Hematopoietic multipotent progenitor cell treated with erythropoietin and hydrocortisone succinate and interleukin-3 and kit ligand, for 8 days (in vitro differentiated cells): ENCODE measurements around the gene PAFAH1B1.
"Not testable (repeated sequence)": the region's sequence is repeated elsewhere in the genome, so short reads cannot be mapped to it uniquely, and the experiment has no call there.

ENCODE experiments used
- DNase-seq: peaks from one replicate; pipeline ENCODE4 v3.0.0-alpha.2; 2015

The PAFAH1B1 gene

GRCh38 chr17:2636169-2636930 is 42.9 kb downstream of the PAFAH1B1 start:
- DNase-seq = peak; percentile 39

DNA sequence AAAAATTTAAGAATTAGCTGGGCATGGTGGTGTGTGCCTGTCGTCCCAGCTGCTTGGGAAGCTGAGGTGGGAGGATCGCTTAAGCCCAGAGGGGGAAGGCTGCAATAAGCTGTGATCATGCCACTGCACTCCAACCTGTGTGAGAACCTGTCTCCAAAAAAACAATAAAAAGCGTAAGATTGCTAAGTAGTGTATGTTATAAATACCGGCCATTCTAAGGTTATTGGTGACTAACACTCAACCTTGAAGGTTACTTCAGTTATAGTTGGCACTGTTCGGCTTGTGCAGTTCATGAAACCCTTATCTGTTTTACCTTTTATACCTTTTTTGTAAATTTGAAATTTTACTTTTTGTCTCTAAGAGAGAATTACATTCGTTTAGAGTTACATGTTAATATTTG is 44.0 kb downstream of the PAFAH1B1 start:
- DNase-seq = no peak

- no peak for DNase-seq
Measured at GRCh38 chr17:2644971-2645370, 51.5 kb downstream of the PAFAH1B1 start.

GRCh38 chr17:2647957-2648356 is 54.5 kb downstream of the PAFAH1B1 start:
- no peak for DNase-seq

DNA sequence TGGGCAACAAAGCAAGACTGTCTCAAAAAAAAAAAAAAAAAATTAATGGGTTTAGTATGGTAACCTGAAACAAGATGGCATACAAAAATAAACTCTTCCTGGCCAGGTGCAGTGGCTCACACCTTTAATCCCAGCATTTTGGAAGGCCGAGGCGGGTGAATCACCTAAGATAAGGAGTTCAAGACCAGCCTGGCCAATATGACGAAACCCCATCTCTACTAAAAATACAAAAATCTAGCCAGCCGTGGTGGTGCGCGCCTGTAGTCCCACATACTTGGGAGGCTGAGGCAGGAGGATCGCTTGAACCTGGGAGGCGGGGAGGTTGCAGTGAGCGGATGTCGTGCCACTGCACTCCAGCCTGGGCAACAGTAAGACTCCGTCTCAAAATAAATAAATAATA is 55.7 kb downstream of the PAFAH1B1 start:
- DNase-seq = no peak

DNA sequence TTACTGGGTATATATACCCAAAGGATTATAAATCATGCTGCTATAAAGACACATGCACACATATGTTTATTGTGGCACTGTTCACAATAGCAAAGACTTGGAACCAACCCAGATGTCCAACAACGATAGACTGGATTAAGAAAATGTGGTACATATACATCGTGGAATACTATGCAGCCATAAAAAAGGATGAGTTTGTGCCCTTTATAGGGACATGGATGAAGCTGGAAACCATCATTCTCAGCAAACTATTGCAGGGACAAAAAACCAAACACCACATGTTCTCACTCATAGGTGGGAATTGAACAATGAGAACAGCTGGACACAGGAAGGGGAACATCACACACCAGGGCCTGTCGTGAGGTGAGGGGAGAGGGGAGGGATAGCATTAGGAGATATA is 59.5 kb downstream of the PAFAH1B1 start:
- DNase-seq = not testable (repeated sequence)

GRCh38 chr17:2655546-2655945 is 62.1 kb downstream of the PAFAH1B1 start:
- DNase-seq = no peak

DNA sequence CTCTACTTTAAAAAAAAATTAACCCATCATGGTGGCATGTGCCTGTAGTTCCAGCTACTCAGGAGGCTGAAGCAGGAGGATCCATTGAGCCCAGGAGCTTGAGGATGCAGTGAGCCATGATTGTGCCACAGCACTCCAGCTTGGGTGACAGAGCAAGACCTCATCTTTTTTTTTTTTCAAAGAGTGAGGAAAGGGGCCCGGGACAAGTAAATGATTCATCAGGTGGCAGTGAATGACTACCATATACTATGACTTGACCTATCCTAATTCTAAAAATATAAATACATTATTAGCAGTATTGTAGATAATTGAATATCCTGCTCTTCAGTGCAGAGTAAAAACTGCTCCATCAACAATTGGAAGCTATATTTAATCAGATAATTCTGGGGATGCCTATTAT is 62.8 kb downstream of the PAFAH1B1 start:
- DNase-seq = no peak

DNA sequence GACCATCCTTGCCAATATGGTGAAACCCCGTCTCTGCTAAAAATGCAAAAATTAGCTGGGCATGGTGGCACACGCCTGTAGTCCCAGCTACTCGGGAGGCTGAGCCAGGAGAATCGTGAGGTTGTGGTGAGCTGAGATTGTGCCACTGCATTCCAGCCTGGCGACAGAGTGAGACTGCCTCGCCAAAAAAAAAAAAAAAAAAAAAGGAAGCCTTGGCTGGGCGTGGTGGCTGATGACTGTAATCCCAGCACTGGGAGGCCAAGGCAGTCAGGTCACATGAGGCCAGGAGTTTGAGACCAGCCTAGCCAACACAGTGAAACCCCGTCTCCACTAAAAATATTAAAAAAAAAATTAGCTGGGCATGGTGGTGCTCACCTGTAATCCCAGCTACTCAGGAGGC is 65.9 kb downstream of the PAFAH1B1 start:
- DNase-seq = not testable (repeated sequence)

- not testable (repeated sequence) for DNase-seq
Measured at GRCh38 chr17:2660410-2660809, 67.0 kb downstream of the PAFAH1B1 start.

GRCh38 chr17:2672026-2672425 is 78.6 kb downstream of the PAFAH1B1 start:
- no peak for DNase-seq

DNA sequence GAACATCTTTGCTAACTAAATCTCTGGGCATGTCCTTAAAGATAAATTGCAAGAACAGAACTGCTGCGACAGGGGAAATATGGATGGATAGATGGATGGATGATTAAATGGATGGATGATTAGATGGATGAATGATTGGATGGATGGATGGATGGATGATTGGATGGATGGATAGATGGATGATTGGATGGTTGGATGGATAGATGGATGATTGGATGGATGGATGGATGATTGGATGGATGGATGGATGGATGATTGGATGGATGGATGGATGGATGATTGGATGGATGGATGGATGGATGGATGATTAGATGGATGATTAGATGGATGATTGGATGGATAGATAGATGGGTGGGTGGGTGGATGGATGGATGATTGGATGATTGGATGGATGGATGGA is 85.8 kb downstream of the PAFAH1B1 start:
- DNase-seq = not testable (repeated sequence)

DNA sequence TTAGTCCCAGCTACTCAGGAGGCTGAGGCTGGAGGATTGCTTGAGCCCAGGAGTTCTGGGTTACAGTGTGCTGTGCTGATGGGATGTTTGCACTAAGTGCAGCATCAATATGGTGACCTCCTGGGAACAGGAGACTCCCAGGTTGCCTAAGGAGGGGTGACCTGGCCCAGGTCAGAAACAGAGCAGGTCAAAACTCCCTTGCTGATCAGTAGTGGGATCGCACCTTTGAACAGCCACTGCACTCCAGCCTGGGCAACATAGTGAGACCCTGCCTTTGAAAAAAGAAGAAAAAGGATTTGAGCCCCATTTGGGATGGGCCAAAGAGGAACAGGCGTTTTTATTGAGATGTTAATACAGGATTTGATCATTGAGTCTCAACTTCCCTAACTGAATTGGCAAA is 87.5 kb downstream of the PAFAH1B1 start:
- no peak for DNase-seq

DNA sequence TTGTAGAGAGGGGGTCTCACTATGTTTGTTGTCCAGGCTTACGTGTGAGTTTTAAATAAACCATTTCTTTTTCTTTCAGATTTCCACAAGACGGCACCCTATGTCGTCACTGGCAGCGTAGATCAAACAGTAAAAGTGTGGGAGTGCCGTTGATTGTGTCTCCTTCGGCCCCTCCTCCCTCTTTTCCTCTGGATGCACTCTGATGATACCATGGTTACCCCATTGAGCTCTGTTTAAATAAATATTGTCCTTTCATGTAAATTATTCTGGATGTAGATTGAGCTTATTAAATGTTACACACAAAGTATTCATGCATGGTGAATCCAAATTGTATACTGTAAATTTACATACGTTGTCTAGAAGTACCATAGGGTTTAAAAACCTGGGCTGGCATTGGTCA is 88.2 kb downstream of the PAFAH1B1 start:
- DNase-seq = no peak

- no peak for DNase-seq
Measured at GRCh38 chr17:2682176-2682938, 88.9 kb downstream of the PAFAH1B1 start.

- no peak for DNase-seq
Measured at GRCh38 chr17:2683912-2684311, 90.5 kb downstream of the PAFAH1B1 start.

DNA sequence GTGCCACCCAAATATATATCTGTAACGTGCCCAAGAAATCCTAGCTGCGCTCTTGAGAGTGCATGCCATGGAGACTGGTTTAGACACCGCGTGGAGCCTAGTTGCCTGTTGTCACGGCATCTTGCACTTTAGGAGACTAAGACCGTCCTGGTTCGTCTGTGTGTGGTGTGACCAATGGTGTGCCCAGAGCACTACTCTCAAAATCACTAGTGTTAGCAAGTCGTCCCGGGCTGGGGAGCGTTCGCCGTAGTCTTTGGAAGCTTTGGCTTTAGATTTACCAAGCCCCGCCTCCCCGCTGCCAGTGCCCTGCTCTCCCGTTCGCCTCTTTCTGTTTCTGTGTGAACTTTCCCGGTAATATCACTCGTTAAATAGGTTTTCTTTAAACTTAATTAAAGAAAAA is 91.1 kb downstream of the PAFAH1B1 start:
- DNase-seq = no peak

DNA sequence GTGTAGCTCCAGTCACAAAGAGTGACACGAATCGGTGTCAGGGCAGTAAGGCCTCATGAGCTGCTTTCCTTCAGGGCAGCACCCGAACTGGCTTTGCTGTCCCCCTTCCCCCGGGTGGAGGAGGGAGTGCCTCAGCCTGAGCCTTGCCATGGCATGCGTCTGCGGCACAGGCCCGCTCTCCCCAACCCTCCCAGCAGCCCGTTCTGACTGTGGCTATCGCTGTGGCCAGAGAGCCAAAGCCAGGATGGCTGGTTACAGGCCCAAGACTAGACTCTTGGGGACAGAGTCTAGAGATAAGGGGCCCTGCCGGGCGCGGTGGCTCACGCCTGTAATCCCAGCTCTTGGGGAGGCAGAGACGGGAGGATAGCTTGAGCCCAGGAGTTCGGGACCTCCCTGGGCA is 92.2 kb downstream of the PAFAH1B1 start:
- no peak for DNase-seq

DNA sequence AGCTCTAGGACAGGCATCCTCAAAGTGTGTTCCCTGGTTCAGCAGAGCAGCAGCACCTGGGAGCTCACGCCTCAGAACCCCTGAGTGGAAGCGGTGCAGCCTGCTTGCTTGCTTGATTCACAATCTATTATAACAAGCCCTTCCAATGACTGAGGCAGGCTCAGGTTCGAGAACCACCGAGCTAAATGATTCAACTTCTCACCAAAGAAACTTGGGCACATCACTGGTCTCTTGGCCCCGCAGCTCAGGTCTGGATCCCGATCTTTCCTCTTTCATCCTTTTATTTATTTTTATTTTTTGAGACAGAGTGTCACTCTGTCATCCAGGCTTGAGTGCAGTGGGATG is 93.6 kb downstream of the PAFAH1B1 start:
- DNase-seq = no peak

GRCh38 chr17:2688351-2689342 is 95.2 kb downstream of the PAFAH1B1 start:
- DNase-seq = no peak

GRCh38 chr17:2689411-2690164 is 96.1 kb downstream of the PAFAH1B1 start:
- DNase-seq = no peak
